Endodermal cell (in vitro differentiated cells): Measurements from ENCODE around the gene NRXN3. TPM values are rescaled to one million over a fixed set of nuclear protein-coding genes. Genes with fewer than 3 reads are reported as not detected.

ENCODE experiments used
- DNase-seq: peaks from one replicate; pipeline ENCODE4 v3.0.0-alpha.2; 2017
- H3K27ac ChIP-seq: 2 replicates; pipeline ENCODE4 v1.5.1; 2013; ENCODE audit warnings: mild to moderate bottlenecking, low read depth, low read length, moderate library complexity
- H3K27me3 ChIP-seq: 2 replicates; pipeline ENCODE4 v1.6.1; 2013; ENCODE audit warnings: mild to moderate bottlenecking, low read length, moderate library complexity; ENCODE audit not compliant: insufficient read depth, control insufficient read depth, poor library complexity, severe bottlenecking
- H3K36me3 ChIP-seq: 2 replicates; pipeline ENCODE4 v1.7.0; 2013; ENCODE audit warnings: mild to moderate bottlenecking, low read length, moderate library complexity; ENCODE audit not compliant: control insufficient read depth, insufficient read depth
- H3K4me1 ChIP-seq: one replicate; pipeline ENCODE4 v1.7.0; 2013; ENCODE audit warnings: low read length; ENCODE audit not compliant: control insufficient read depth, insufficient read depth
- H3K4me3 ChIP-seq: 2 replicates; pipeline ENCODE4 v1.5.1; 2013; ENCODE audit warnings: mild to moderate bottlenecking, low read length, moderate library complexity
- H3K9ac ChIP-seq: 2 replicates; pipeline ENCODE4 v1.6.1; 2013; ENCODE audit warnings: mild to moderate bottlenecking, low read length, moderate library complexity; ENCODE audit not compliant: poor library complexity, severe bottlenecking; ENCODE audit errors: extremely low read depth
- H3K9me3 ChIP-seq: 2 replicates; pipeline ENCODE4 v1.6.1; 2013; ENCODE audit warnings: mild to moderate bottlenecking, low read length, moderate library complexity; ENCODE audit not compliant: control insufficient read depth
- H3K27ac Mint-ChIP-seq: 2 replicates; pipeline ENCODE4 v1.8.0; 2020; ENCODE audit warnings: mixed read lengths
- H3K27me3 Mint-ChIP-seq: 2 replicates; pipeline ENCODE4 v1.8.0; 2021; ENCODE audit warnings: mild to moderate bottlenecking, mixed read lengths; ENCODE audit not compliant: insufficient read depth
- H3K36me3 Mint-ChIP-seq: 2 replicates; pipeline ENCODE4 v1.8.0; 2020; ENCODE audit warnings: low read depth, mixed read lengths
- H3K4me1 Mint-ChIP-seq: 2 replicates; pipeline ENCODE4 v1.8.0; 2020; ENCODE audit warnings: mixed read lengths
- H3K4me3 Mint-ChIP-seq: 2 replicates; pipeline ENCODE4 v1.8.0; 2020; ENCODE audit warnings: mild to moderate bottlenecking, moderate library complexity, mixed read lengths
- H3K9me3 Mint-ChIP-seq: 2 replicates; pipeline ENCODE4 v1.8.0; 2020; ENCODE audit warnings: mild to moderate bottlenecking, mixed read lengths
- CTCF ChIP-seq: fragments of 200-600 bp; sonication (generic); conservative IDR thresholded peaks from 2 replicates; pipeline ENCODE4 v1.5.0; 2021; ENCODE audit warnings: antibody characterized with exemption, mild to moderate bottlenecking
- WGBS, 2 experiments: methylation state at CpG; one replicate each; pipeline versions ENCODE4 v1.1.5 to v1.1.7; 2013; ENCODE audit warnings: missing lambda C conversion rate in 2 of 2, mixed read lengths in 1 of 2; ENCODE audit not compliant: insufficient coverage in 1 of 2, insufficient read length in 1 of 2; 5-methylcytosine and 5-hydroxymethylcytosine counted together
- total RNA-seq, 2 donors: library from RNA; stranded (reverse); fragmentation: NEBNext Ultra II Directional in 1 of 2; extraction: Animal tissue kit (Norgen Biotek cat#: 25700) in 1 of 2; gene quantifications; 2 replicates in 1 of 2; 3 replicates in 1 of 2; pipeline ENCODE4 v1.2.1, GENCODE V29; 2021

Gene NRXN3
- total RNA-seq, 2 donors from 2014 or later: 20.9 to 21.4 TPM

- Mint-ChIP-seq H3K27me3 (peaks cover 27% of the 10 kb centered on the region), H3K36me3 (no peaks in the 10 kb centered on the region), H3K4me3 (no peak overlapping the region), H3K9me3 (no peaks in the 10 kb centered on the region), H3K27ac (no peak overlapping the region), H3K4me1 (peaks cover 66% of the 10 kb centered on the region)
- H3K9ac ChIP-seq: no peak overlapping the region
- H3K27me3 ChIP-seq: peaks cover 35% of the 10 kb centered on the region
- H3K36me3 ChIP-seq: no peaks in the 10 kb centered on the region
- H3K27ac ChIP-seq: no peak overlapping the region
- H3K9me3 ChIP-seq: no peaks in the 10 kb centered on the region
- TF ChIP-seq CTCF: no peak
- peaks cover 19% of the 10 kb centered on the region for H3K4me1 ChIP-seq
- H3K4me3 ChIP-seq: no peak overlapping the region
- 86 to 92% methylated on average over 2 to 4 of the region's 4 CpGs for WGBS, 2 experiments
- no peak for DNase-seq
Observed at GRCh38 chr14:79551523-79551922, 1381.3 kb downstream of the NRXN3 start.

GRCh38 chr14:79552778-79553177 is 1382.6 kb downstream of the NRXN3 start:
- H3K9me3 ChIP-seq: no peaks in the 10 kb centered on the region
- peaks cover 4% of the 10 kb centered on the region for H3K36me3 Mint-ChIP-seq
- H3K4me1 Mint-ChIP-seq: peaks cover 57% of the 10 kb centered on the region
- H3K27ac ChIP-seq: no peak overlapping the region
- peak overlapping the region; percentile 66 for H3K4me3 ChIP-seq
- peak overlapping the region; percentile 74 for H3K27ac Mint-ChIP-seq
- H3K4me3 Mint-ChIP-seq: peak overlapping the region; percentile 34
- H3K9ac ChIP-seq: no peak overlapping the region
- H3K27me3 ChIP-seq: peaks cover 35% of the 10 kb centered on the region
- peak; percentile 67 for DNase-seq
- H3K36me3 ChIP-seq: no peaks in the 10 kb centered on the region
- no peaks in the 10 kb centered on the region for H3K9me3 Mint-ChIP-seq
- TF ChIP-seq CTCF: no peak
- peaks cover 24% of the 10 kb centered on the region for H3K27me3 Mint-ChIP-seq
- WGBS, 2 experiments: 50% methylated on average over 1 of the region's 1 CpG; no CpG with 5 or more reads in 1 of the 2 experiments
- H3K4me1 ChIP-seq: peaks cover 19% of the 10 kb centered on the region

- H3K27ac ChIP-seq: no peak overlapping the region
- peaks cover 24% of the 10 kb centered on the region for H3K27me3 Mint-ChIP-seq
- no peaks in the 10 kb centered on the region for H3K9me3 ChIP-seq
- no peak for TF ChIP-seq CTCF
- peaks cover 19% of the 10 kb centered on the region for H3K4me1 ChIP-seq
- 92 to 100% methylated on average over 2 to 3 of the region's 3 CpGs for WGBS, 2 experiments
- no peak overlapping the region for H3K9ac ChIP-seq
- no peak overlapping the region for H3K4me3 ChIP-seq
- DNase-seq: no peak
- H3K27ac Mint-ChIP-seq: no peak overlapping the region
- H3K4me1 Mint-ChIP-seq: peaks cover 48% of the 10 kb centered on the region
- H3K9me3 Mint-ChIP-seq: no peaks in the 10 kb centered on the region
- no peak overlapping the region for H3K4me3 Mint-ChIP-seq
- H3K36me3 Mint-ChIP-seq: peaks cover 4% of the 10 kb centered on the region
- no peaks in the 10 kb centered on the region for H3K36me3 ChIP-seq
- H3K27me3 ChIP-seq: peaks cover 35% of the 10 kb centered on the region
Observed at GRCh38 chr14:79554816-79555215, 1384.6 kb downstream of the NRXN3 start.
